Neural progenitor cell (in vitro differentiated cells): ENCODE data around the gene NF1. TPM values are rescaled to one million over a fixed set of nuclear protein-coding genes. Genes with fewer than 3 reads are reported as not detected.

Source experiments
- DNase-seq: peaks from one replicate; pipeline ENCODE4 v3.0.0-alpha.2; 2016; ENCODE audit warnings: low spot score
- H2AFZ ChIP-seq: fragments of 200-600 bp; sonication (generic); replicated peaks from 2 replicates; pipeline ENCODE4 v1.6.1; 2016; ENCODE audit warnings: antibody characterized with exemption
- H3F3A ChIP-seq: fragments of 200-600 bp; sonication (generic); 2 replicates; pipeline ENCODE4 v1.6.1; 2016; ENCODE audit warnings: antibody characterized with exemption, low read depth
- H3K27ac ChIP-seq: fragments of 200-600 bp; sonication (generic); 2 replicates; pipeline ENCODE4 v1.5.1; 2016; ENCODE audit warnings: mild to moderate bottlenecking
- H3K27me3 ChIP-seq: fragments of 200-600 bp; sonication (generic); 2 replicates; pipeline ENCODE4 v1.6.1; 2016; ENCODE audit warnings: mild to moderate bottlenecking, moderate library complexity
- H3K36me3 ChIP-seq: fragments of 200-600 bp; sonication (generic); 2 replicates; pipeline ENCODE4 v1.5.1; 2016
- H3K4me1 ChIP-seq: fragments of 200-600 bp; sonication (generic); 2 replicates; pipeline ENCODE4 v1.6.1; 2016; ENCODE audit warnings: mixed run types
- H3K4me2 ChIP-seq: fragments of 200-600 bp; sonication (generic); 2 replicates; pipeline ENCODE4 v1.6.1; 2016
- H3K4me3 ChIP-seq: fragments of 200-600 bp; sonication (generic); 2 replicates; pipeline ENCODE4 v1.5.1; 2016
- H3K79me2 ChIP-seq: fragments of 200-600 bp; sonication (generic); 2 replicates; pipeline ENCODE4 v1.6.1; 2016; ENCODE audit warnings: low read depth
- H3K9ac ChIP-seq: fragments of 200-600 bp; sonication (generic); 2 replicates; pipeline ENCODE4 v1.6.1; 2016
- H3K9me3 ChIP-seq: fragments of 200-600 bp; sonication (generic); 2 replicates; pipeline ENCODE4 v1.5.1; 2016; ENCODE audit warnings: low read depth
- H4K20me1 ChIP-seq: fragments of 200-600 bp; sonication (generic); 2 replicates; pipeline ENCODE4 v1.6.1; 2016; ENCODE audit warnings: low read depth
- H3K27ac Mint-ChIP-seq: 3 replicates; pipeline ENCODE4 v1.8.0; 2021; ENCODE audit warnings: mixed read lengths
- H3K27me3 Mint-ChIP-seq: 2 replicates; pipeline ENCODE4 v1.8.0; 2022; ENCODE audit warnings: low read depth, mild to moderate bottlenecking, inconsistent platforms, moderate library complexity, mixed read lengths; ENCODE audit not compliant: insufficient read depth
- H3K36me3 Mint-ChIP-seq: 3 replicates; pipeline ENCODE4 v1.8.0; 2021; ENCODE audit warnings: mixed read lengths
- H3K4me1 Mint-ChIP-seq: 3 replicates; pipeline ENCODE4 v1.8.0; 2021; ENCODE audit warnings: mixed read lengths
- H3K4me3 Mint-ChIP-seq: 3 replicates; pipeline ENCODE4 v1.8.0; 2021; ENCODE audit warnings: mild to moderate bottlenecking, moderate library complexity, mixed read lengths
- H3K9me3 Mint-ChIP-seq: 3 replicates; pipeline ENCODE4 v1.8.0; 2020; ENCODE audit warnings: mixed read lengths
- CTCF ChIP-seq: fragments of 200-600 bp; sonication (generic); IDR thresholded peaks from 2 replicates; pipeline ENCODE4 v1.5.1; 2017; ENCODE audit warnings: antibody characterized with exemption, mild to moderate bottlenecking
- EZH2 ChIP-seq: fragments of 200-600 bp; sonication (generic); IDR thresholded peaks from 2 replicates; pipeline ENCODE4 v1.6.1; 2017; ENCODE audit warnings: antibody characterized with exemption, mild to moderate bottlenecking, moderate library complexity
- EZH2phosphoT487 ChIP-seq: fragments of 200-600 bp; sonication (generic); IDR thresholded peaks from 2 replicates; pipeline ENCODE4 v1.6.1; 2017; ENCODE audit warnings: antibody characterized with exemption
- total RNA-seq: library from RNA; depleted of rRNA; stranded (reverse); fragments of >200 nt; gene quantifications from 2 replicates; pipeline ENCODE4 v1.2.3, GENCODE V29; 2015; ENCODE audit warnings: low replicate concordance

NF1 gene
- total RNA-seq, 1 donor from 2014 or later, result 54.8 TPM

GRCh38 chr17:31254654-31255053, 159.9 kb downstream of the NF1 start:
- no peak overlapping the region for H3K4me3 ChIP-seq
- H3K4me1 ChIP-seq, result no peaks in the 10 kb centered on the region
- no peak for DNase-seq
- Mint-ChIP-seq H3K4me1 (no peaks in the 10 kb centered on the region), H3K27me3 (no peaks in the 10 kb centered on the region), H3K36me3 (peaks cover 3% of the 10 kb centered on the region), H3K9me3 (no peaks in the 10 kb centered on the region), H3K4me3 (no peak overlapping the region), H3K27ac (no peak overlapping the region)
- H3K27me3 ChIP-seq, result no peaks in the 10 kb centered on the region
- H3K36me3 ChIP-seq, result peaks cover 9% of the 10 kb centered on the region
- no peak overlapping the region for H3K27ac ChIP-seq
- H3K9me3 ChIP-seq, result no peaks in the 10 kb centered on the region
- no peak overlapping the region for H3K9ac ChIP-seq
- H3F3A ChIP-seq, result no peaks in the 10 kb centered on the region
- no peak overlapping the region for H2AFZ ChIP-seq
- no peaks in the 10 kb centered on the region for H4K20me1 ChIP-seq
- no peak overlapping the region for H3K4me2 ChIP-seq
- no peaks in the 10 kb centered on the region for H3K79me2 ChIP-seq
- TF ChIP-seq EZH2phosphoT487, result no peak
- no peak for TF ChIP-seq EZH2
- TF ChIP-seq CTCF, result no peak

GRCh38 chr17:31256936-31257335, 162.2 kb downstream of the NF1 start:
- no peaks in the 10 kb centered on the region for H3K27me3 ChIP-seq
- Mint-ChIP-seq H3K36me3 (peaks cover 2% of the 10 kb centered on the region), H3K27ac (no peak overlapping the region), H3K27me3 (no peaks in the 10 kb centered on the region), H3K4me1 (no peaks in the 10 kb centered on the region), H3K9me3 (no peaks in the 10 kb centered on the region), H3K4me3 (no peak overlapping the region)
- no peaks in the 10 kb centered on the region for H3K79me2 ChIP-seq
- no peak for DNase-seq
- TF ChIP-seq EZH2 (no peak), EZH2phosphoT487 (no peak), CTCF (no peak)
- no peak overlapping the region for H2AFZ ChIP-seq
- H4K20me1 ChIP-seq, result no peaks in the 10 kb centered on the region
- H3K36me3 ChIP-seq, result peaks cover 15% of the 10 kb centered on the region
- no peaks in the 10 kb centered on the region for H3F3A ChIP-seq
- no peaks in the 10 kb centered on the region for H3K9me3 ChIP-seq
- no peak overlapping the region for H3K4me2 ChIP-seq
- no peaks in the 10 kb centered on the region for H3K4me1 ChIP-seq
- no peak overlapping the region for H3K9ac ChIP-seq
- no peak overlapping the region for H3K4me3 ChIP-seq
- no peak overlapping the region for H3K27ac ChIP-seq

- no peak overlapping the region for H3K9ac ChIP-seq
- TF ChIP-seq EZH2 (no peak), CTCF (no peak), EZH2phosphoT487 (no peak)
- no peak for DNase-seq
- no peaks in the 10 kb centered on the region for H3K27me3 ChIP-seq
- H4K20me1 ChIP-seq, result no peaks in the 10 kb centered on the region
- H2AFZ ChIP-seq, result no peak overlapping the region
- H3K79me2 ChIP-seq, result no peaks in the 10 kb centered on the region
- H3K9me3 ChIP-seq, result no peaks in the 10 kb centered on the region
- Mint-ChIP-seq H3K36me3 (peaks cover 6% of the 10 kb centered on the region), H3K9me3 (no peaks in the 10 kb centered on the region), H3K27ac (no peak overlapping the region), H3K4me1 (no peaks in the 10 kb centered on the region), H3K27me3 (no peaks in the 10 kb centered on the region), H3K4me3 (no peak overlapping the region)
- peaks cover 14% of the 10 kb centered on the region for H3K36me3 ChIP-seq
- H3K4me1 ChIP-seq, result no peaks in the 10 kb centered on the region
- no peak overlapping the region for H3K27ac ChIP-seq
- H3F3A ChIP-seq, result no peaks in the 10 kb centered on the region
- no peak overlapping the region for H3K4me2 ChIP-seq
- H3K4me3 ChIP-seq, result no peak overlapping the region
These were observed 165.4 kb downstream of the NF1 start for GRCh38 chr17:31260151-31260550.
